GM12874 (cell line): ENCODE data around the gene SMURF1.

ENCODE experiments used
- CTCF ChIP-seq: IDR thresholded peaks from 2 replicates; pipeline ENCODE4 v1.5.1; 2011; ENCODE audit warnings: low read depth, mild to moderate bottlenecking, control low read depth, low read length, moderate library complexity; ENCODE audit not compliant: insufficient read depth

Gene SMURF1

GRCh38 chr7:99090771-99091542 lies 53.0 kb downstream of the SMURF1 start:
- no peak for TF ChIP-seq CTCF

GRCh38 chr7:99089914-99090629 lies 53.8 kb downstream of the SMURF1 start:
- no peak for TF ChIP-seq CTCF

GRCh38 chr7:99086944-99087343 lies 57.0 kb downstream of the SMURF1 start:
- TF ChIP-seq CTCF: no peak

GRCh38 chr7:99086532-99086931 lies 57.4 kb downstream of the SMURF1 start:
- no peak for TF ChIP-seq CTCF

GRCh38 chr7:99083733-99084132 lies 60.2 kb downstream of the SMURF1 start:
- no peak for TF ChIP-seq CTCF

GRCh38 chr7:99083068-99083651 lies 60.7 kb downstream of the SMURF1 start:
- no peak for TF ChIP-seq CTCF

GRCh38 chr7:99080679-99081078 lies 63.2 kb downstream of the SMURF1 start:
- TF ChIP-seq CTCF: no peak
